Tibial nerve (tissue), 4 donors: ENCODE measurements around the gene RNF126. TPM values are rescaled to one million over a fixed set of nuclear protein-coding genes. Genes with fewer than 3 reads are reported as not detected.

ENCODE experiments used
- DNase-seq, 2 donors: peaks; one replicate each; pipeline ENCODE4 v3.0.0-alpha.2; 2019; ENCODE audit warnings: low spot score in 2 of 2
- H3K27ac ChIP-seq, 4 donors: fragments of 200-600 bp; sonication (generic) in 3 of 4; one replicate each; pipeline ENCODE4 v1.5.1; 2017 to 2019; ENCODE audit warnings: mild to moderate bottlenecking in 1 of 4
- H3K27me3 ChIP-seq, 2 donors: fragments of 200-600 bp; sonication (generic) in 1 of 2; one replicate each; pipeline versions ENCODE4 v1.5.1 to v1.6.0; 2017 to 2019
- H3K36me3 ChIP-seq, 3 donors: fragments of 200-600 bp; sonication (generic); one replicate each; pipeline ENCODE4 v1.5.1; 2018 to 2019
- H3K4me1 ChIP-seq, 4 donors: fragments of 200-600 bp; sonication (generic) in 3 of 4; one replicate each; pipeline ENCODE4 v1.5.1; 2017 to 2019
- H3K4me3 ChIP-seq, 4 donors: fragments of 200-600 bp; sonication (generic) in 3 of 4; one replicate each; pipeline ENCODE4 v1.5.1; 2017 to 2019; ENCODE audit warnings: mild to moderate bottlenecking in 1 of 4, moderate library complexity in 1 of 4
- H3K9me3 ChIP-seq, 4 donors: fragments of 200-600 bp; sonication (generic) in 3 of 4; one replicate each; pipeline ENCODE4 v1.5.1; 2017 to 2019
- CTCF ChIP-seq, 5 experiments: fragments of 200-600 bp in 3 of 5; fragments of 450-650 bp in 2 of 5; sonication (generic) in 3 of 5; IDR thresholded peaks; one replicate each; pipeline ENCODE4 v1.5.1; 2016 to 2019; ENCODE audit warnings: antibody characterized with exemption in 5 of 5, mild to moderate bottlenecking in 3 of 5, moderate library complexity in 2 of 5
- EP300 ChIP-seq, 2 donors: sonication (generic); formaldehyde crosslinking; IDR thresholded peaks; one replicate each; pipeline ENCODE4 v1.6.1; 2017; ENCODE audit warnings: antibody characterized with exemption in 2 of 2, mild to moderate bottlenecking in 1 of 2
- POLR2A ChIP-seq, 2 donors: fragments of 450-650 bp; IDR thresholded peaks; one replicate each; pipeline ENCODE4 v1.6.1; 2017; ENCODE audit warnings: antibody characterized with exemption in 2 of 2, mild to moderate bottlenecking in 2 of 2, moderate library complexity in 2 of 2
- WGBS, 2 donors: methylation state at CpG; one replicate each; pipeline ENCODE4 v1.1.5; 2018; 5-methylcytosine and 5-hydroxymethylcytosine counted together
- total RNA-seq, 4 donors: library from RNA; depleted of rRNA; stranded (reverse); fragments of >200 nt; gene quantifications; one replicate each; pipeline ENCODE4 v1.1.0, GENCODE V29; 2016

The RNF126 gene
- total RNA-seq, 4 donors from 2014 or later, result 38.0 to 90.9 (median 55.3) TPM

GRCh38 chr19:642767-643727 lies 20.0 kb downstream of the RNF126 start:
- Histone ChIP-seq H3K4me3 (no peak overlapping the region), H3K4me1 (peaks cover 0 to 16% (median 10%) of the 10 kb centered on the region in 4 donors), H3K36me3 (peaks cover 0 to 49% (median 16%) of the 10 kb centered on the region in 3 donors), H3K27me3 (no peaks in the 10 kb centered on the region), H3K9me3 (no peaks in the 10 kb centered on the region), H3K27ac (no peak overlapping the region)
- TF ChIP-seq EP300 (IDR thresholded peaks at IDR 0.05) (no peak), POLR2A (IDR thresholded peaks at IDR 0.05) (no peak), CTCF (IDR thresholded peaks at IDR 0.05) (no peak)
- 71 to 78% methylated on average over 30 to 52 of the region's 70 CpGs for WGBS, 2 donors
- DNase-seq, result no peak

GRCh38 chr19:641702-642101 lies 21.3 kb downstream of the RNF126 start:
- Histone ChIP-seq H3K27ac (peak overlapping the region in 1 of 4 donors; percentile 37), H3K9me3 (no peaks in the 10 kb centered on the region), H3K36me3 (peaks cover 0 to 36% (median 3%) of the 10 kb centered on the region in 3 donors), H3K4me3 (no peak overlapping the region), H3K27me3 (no peaks in the 10 kb centered on the region), H3K4me1 (peaks cover 0 to 16% (median 10%) of the 10 kb centered on the region in 4 donors)
- TF ChIP-seq EP300 (IDR thresholded peaks at IDR 0.05), result no peak
- no peak for TF ChIP-seq CTCF (IDR thresholded peaks at IDR 0.05)
- TF ChIP-seq POLR2A (IDR thresholded peaks at IDR 0.05), result no peak
- no peak for DNase-seq
- 74 to 80% methylated on average over 15 to 17 of the region's 17 CpGs for WGBS, 2 donors

GRCh38 chr19:640606-641189 lies 22.3 kb downstream of the RNF126 start:
- no peak for TF ChIP-seq EP300 (IDR thresholded peaks at IDR 0.05)
- no peak for TF ChIP-seq POLR2A (IDR thresholded peaks at IDR 0.05)
- no peak for TF ChIP-seq CTCF (IDR thresholded peaks at IDR 0.05)
- 89 to 90% methylated on average over 15 to 27 of the region's 31 CpGs for WGBS, 2 donors
- Histone ChIP-seq H3K27ac (peak overlapping the region in 3 of 4 donors; percentile 61 to 88 (median 75)), H3K27me3 (no peaks in the 10 kb centered on the region), H3K4me1 (peaks cover 0 to 16% (median 10%) of the 10 kb centered on the region in 4 donors), H3K36me3 (peaks cover 0 to 26% (median 0%) of the 10 kb centered on the region in 3 donors), H3K9me3 (no peaks in the 10 kb centered on the region), H3K4me3 (peak overlapping the region in 1 of 4 donors; percentile 61)
- no peak for DNase-seq

GRCh38 chr19:640161-640558 lies 22.9 kb downstream of the RNF126 start:
- Histone ChIP-seq H3K27ac (peak overlapping the region; percentile 61 to 88 (median 68)), H3K27me3 (no peaks in the 10 kb centered on the region), H3K4me1 (peaks cover 0 to 16% (median 10%) of the 10 kb centered on the region in 4 donors), H3K4me3 (peak overlapping the region; percentile 15 to 61 (median 46)), H3K36me3 (peaks cover 0 to 20% (median 0%) of the 10 kb centered on the region in 3 donors), H3K9me3 (no peaks in the 10 kb centered on the region)
- TF ChIP-seq POLR2A (IDR thresholded peaks at IDR 0.05) (no peak), CTCF (IDR thresholded peaks at IDR 0.05) (no peak), EP300 (IDR thresholded peaks at IDR 0.05) (no peak)
- DNase-seq, result no peak
- 42 to 59% methylated on average over 9 to 16 of the region's 25 CpGs for WGBS, 2 donors
